ENCODE results near the gene STAMBP. TPM values are rescaled to one million over a fixed set of nuclear protein-coding genes. Genes with fewer than 3 reads are reported as not detected.

STAMBP gene
- total RNA-seq, 3 donors from 2014 or later, result 26.1 to 32.5 (median 32.4) TPM

DNA sequence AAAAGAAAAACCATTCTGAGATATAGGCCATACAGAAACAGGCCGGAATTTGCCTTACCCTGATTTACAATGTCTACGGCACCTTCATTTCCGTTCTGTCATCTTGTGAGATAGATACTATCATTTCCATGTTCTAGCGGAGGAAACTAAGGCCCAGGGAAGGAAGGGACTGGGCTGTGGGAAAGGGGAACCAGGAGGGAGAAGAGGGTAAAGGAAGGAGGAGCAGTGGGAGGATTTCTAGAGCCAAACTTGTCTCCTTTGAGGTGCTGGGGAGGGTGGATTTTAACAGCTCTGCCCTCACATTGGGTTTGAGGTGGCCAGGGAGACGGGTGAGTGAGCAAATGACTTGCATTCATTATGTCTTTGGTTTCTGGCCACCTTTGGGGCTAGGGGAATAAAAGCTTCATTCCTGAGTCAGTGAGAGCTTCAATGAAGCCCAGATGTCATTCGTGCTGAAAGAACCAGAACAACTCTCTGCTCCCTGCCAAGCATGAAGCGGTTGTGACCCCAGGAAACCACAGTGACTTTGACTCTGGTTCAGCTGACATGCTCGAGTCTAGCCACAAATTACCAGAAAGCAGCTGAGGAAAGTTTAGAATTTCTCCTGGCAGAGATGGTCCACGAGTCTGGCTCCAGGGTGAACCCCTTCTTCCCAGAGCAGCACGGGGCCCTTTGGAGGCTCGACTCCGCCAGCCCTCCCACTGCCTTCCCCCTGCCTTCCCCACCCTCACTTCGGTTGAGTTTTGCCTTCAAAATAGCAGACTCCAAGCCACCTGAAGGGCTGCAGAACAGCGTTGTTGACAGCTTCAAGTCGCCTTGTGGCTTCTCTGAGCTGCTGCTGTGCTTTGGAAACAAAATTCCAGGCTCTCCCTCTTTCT, 67.8 kb downstream of the STAMBP start:
- H3K9me3 ChIP-seq, result no peaks in the 10 kb centered on the region
- TF ChIP-seq POLR2A (IDR thresholded peaks at IDR 0.05), result no peak
- peak in 1 of 3 donors; percentile 27 for TF ChIP-seq POLR2AphosphoS5 (IDR thresholded peaks at IDR 0.05)
- H3K4me1 ChIP-seq, result peaks cover 3 to 8% of the 10 kb centered on the region in 2 donors
- H3K27ac ChIP-seq, result peak overlapping the region; percentile 87
- intact Hi-C loops (cut with DNase I; ENCODE audit: low total_unique reads), result no loop called here
- DNase-seq (ENCODE audit: low spot score in 2 of 2), result peak in 1 of 2 donors; percentile 59
- H3K27me3 ChIP-seq, result no peaks in the 10 kb centered on the region
- no peaks in the 10 kb centered on the region for H3K36me3 ChIP-seq
- peak overlapping the region; percentile 7 to 49 (median 42) for H3K4me3 ChIP-seq

DNA sequence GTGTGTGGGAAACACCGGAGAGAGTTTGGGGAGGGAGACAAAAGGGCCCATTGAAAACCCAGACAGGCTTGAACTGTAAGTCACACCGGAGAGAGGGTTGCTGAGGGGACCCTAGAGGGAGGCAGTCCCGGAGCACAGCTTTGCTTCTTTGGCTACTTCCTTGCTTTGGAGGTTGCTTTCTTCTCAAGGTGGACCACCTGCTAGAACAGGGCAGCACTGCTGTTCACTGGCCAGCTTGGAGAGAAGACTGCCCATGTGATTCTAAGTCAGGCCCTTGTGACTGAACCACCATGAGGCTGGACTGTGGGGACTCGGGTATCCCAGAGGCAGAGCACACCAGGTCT, 68.5 kb downstream of the STAMBP start:
- no peak for DNase-seq (ENCODE audit: low spot score in 2 of 2)
- no peaks in the 10 kb centered on the region for H3K9me3 ChIP-seq
- TF ChIP-seq POLR2AphosphoS5 (IDR thresholded peaks at IDR 0.05) (no peak), POLR2A (IDR thresholded peaks at IDR 0.05) (no peak)
- TF ChIP-seq, protein P1, sequence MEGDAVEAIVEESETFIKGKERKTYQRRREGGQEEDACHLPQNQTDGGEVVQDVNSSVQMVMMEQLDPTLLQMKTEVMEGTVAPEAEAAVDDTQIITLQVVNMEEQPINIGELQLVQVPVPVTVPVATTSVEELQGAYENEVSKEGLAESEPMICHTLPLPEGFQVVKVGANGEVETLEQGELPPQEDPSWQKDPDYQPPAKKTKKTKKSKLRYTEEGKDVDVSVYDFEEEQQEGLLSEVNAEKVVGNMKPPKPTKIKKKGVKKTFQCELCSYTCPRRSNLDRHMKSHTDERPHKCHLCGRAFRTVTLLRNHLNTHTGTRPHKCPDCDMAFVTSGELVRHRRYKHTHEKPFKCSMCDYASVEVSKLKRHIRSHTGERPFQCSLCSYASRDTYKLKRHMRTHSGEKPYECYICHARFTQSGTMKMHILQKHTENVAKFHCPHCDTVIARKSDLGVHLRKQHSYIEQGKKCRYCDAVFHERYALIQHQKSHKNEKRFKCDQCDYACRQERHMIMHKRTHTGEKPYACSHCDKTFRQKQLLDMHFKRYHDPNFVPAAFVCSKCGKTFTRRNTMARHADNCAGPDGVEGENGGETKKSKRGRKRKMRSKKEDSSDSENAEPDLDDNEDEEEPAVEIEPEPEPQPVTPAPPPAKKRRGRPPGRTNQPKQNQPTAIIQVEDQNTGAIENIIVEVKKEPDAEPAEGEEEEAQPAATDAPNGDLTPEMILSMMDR (IDR thresholded peaks at IDR 0.05), result no peak
- H3K27ac ChIP-seq, result peak overlapping the region; percentile 87
- intact Hi-C loops (cut with DNase I; ENCODE audit: low total_unique reads), result no loop called here
- H3K4me1 ChIP-seq, result peaks cover 3 to 8% of the 10 kb centered on the region in 2 donors
- H3K27me3 ChIP-seq, result no peaks in the 10 kb centered on the region
- no peaks in the 10 kb centered on the region for H3K36me3 ChIP-seq
- H3K4me3 ChIP-seq, result peak overlapping the region in 2 of 3 donors; percentile 42 to 49

DNA sequence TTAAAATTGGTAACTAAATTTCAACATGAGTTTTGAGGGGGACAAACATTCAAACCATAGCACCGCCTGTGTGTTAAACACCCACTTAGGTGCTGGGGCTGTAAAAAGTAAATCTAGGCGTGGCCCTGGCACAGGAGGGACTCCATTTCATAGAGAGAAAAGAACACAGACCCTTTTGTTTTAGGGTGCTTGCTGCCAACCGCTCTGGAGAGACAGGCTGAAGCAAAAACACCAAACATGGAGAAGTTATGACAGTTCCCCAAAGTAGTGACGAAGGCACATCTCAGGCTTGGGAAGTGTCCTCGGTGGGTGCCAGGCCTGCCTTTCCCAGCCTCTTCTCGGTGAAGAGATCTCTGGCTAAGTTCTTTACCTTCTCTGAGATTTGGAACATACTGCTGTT, 69.2 kb downstream of the STAMBP start:
- Histone ChIP-seq H3K36me3 (no peaks in the 10 kb centered on the region), H3K4me3 (peak overlapping the region in 1 of 3 donors; percentile 49), H3K27me3 (no peaks in the 10 kb centered on the region), H3K9me3 (no peaks in the 10 kb centered on the region), H3K27ac (peak overlapping the region; percentile 87), H3K4me1 (peaks cover 3 to 8% of the 10 kb centered on the region in 2 donors)
- intact Hi-C loops (cut with DNase I; ENCODE audit: low total_unique reads), result no loop called here
- DNase-seq (ENCODE audit: low spot score in 2 of 2), result peak in 1 of 2 donors; percentile 86
- TF ChIP-seq POLR2AphosphoS5 (IDR thresholded peaks at IDR 0.05), result peak in 1 of 3 donors; percentile 24
- TF ChIP-seq, protein P1 (IDR thresholded peaks at IDR 0.05), result no peak

DNA sequence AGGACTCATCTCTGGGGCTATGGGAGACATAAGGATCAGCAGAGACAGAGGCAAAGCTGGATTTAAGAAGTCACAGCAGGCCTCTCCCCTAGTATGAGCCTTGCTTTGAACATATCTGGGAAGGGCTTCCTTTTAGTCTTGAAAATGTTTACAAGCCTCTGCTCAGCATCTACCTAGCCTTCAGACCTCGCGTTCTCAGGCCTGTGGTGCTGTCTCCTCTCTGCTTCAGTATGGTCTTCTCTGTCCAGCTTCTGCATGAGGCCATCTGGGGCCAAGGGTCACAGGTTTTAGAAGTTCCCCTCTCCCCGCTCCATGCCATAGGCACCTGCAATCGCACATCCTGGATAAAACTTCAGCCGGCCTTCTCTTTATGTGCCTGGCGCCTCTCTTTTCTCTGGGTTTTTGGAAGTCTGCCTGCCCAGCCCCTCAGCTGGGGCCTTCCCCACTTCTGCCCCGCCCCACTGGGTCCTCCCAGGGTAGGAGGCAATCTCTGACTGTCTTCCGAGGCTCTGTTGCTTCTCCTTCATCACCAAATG, 71.1 kb downstream of the STAMBP start:
- H3K27ac ChIP-seq, result peak overlapping the region; percentile 0 to 52
- intact Hi-C loops (cut with DNase I; ENCODE audit: low total_unique reads), result no loop called here
- no peaks in the 10 kb centered on the region for H3K27me3 ChIP-seq
- H3K9me3 ChIP-seq, result no peaks in the 10 kb centered on the region
- TF ChIP-seq POLR2AphosphoS5 (IDR thresholded peaks at IDR 0.05), result no peak
- TF ChIP-seq, protein P1 (IDR thresholded peaks at IDR 0.05), result no peak
- no peak for TF ChIP-seq POLR2A (IDR thresholded peaks at IDR 0.05)
- no peaks in the 10 kb centered on the region for H3K36me3 ChIP-seq
- peaks cover 3 to 8% of the 10 kb centered on the region in 2 donors for H3K4me1 ChIP-seq
- DNase-seq (ENCODE audit: low spot score in 2 of 2), result no peak
- no peak overlapping the region for H3K4me3 ChIP-seq

DNA sequence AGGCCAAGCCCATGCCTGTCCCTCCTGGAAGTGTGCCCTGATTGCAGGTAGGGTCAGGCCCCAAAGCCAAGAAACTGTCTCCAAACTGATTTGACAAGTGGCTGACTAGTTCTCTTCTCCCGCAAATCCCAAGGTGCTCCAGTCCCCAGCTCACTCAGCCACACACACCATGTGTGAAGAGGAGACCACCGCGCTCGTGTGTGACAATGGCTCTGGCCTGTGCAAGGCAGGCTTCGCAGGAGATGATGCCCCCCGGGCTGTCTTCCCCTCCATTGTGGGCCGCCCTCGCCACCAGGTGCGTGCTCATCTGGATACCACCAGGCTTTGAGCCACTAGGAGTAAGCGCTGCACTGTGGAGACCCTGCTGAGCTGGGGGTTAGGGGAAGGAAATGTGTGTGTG, 72.4 kb downstream of the STAMBP start:
- peaks cover 3 to 8% of the 10 kb centered on the region in 2 donors for H3K4me1 ChIP-seq
- H3K27me3 ChIP-seq, result no peaks in the 10 kb centered on the region
- H3K36me3 ChIP-seq, result no peaks in the 10 kb centered on the region

More for the DNA sequence above, 72.4 kb downstream of the STAMBP start:
- Histone ChIP-seq H3K9me3 (no peaks in the 10 kb centered on the region), H3K27ac (peak overlapping the region; percentile 0 to 63), H3K4me3 (no peak overlapping the region)
- DNase-seq (ENCODE audit: low spot score in 2 of 2), result no peak
- intact Hi-C loops (cut with DNase I; ENCODE audit: low total_unique reads), result no loop called here
- no peak for TF ChIP-seq POLR2A (IDR thresholded peaks at IDR 0.05)
- no peak for TF ChIP-seq POLR2AphosphoS5 (IDR thresholded peaks at IDR 0.05)
- TF ChIP-seq, protein P1 (IDR thresholded peaks at IDR 0.05), result no peak

Data from breast epithelium (tissue), 4 donors.